Endothelial cell of umbilical vein (primary cell): Measurements from ENCODE around the gene OR13F1. TPM values are rescaled to one million over a fixed set of nuclear protein-coding genes. Genes with fewer than 3 reads are reported as not detected.

ENCODE experiments used
- BruUV-seq: library from RNA; stranded (reverse); fragments of 400-500 nt; replicated peaks from 2 replicates; lab custom pipeline; 2021; lab: Mats Ljungman, UMichigan
- CTCF ChIA-PET: fragments of 300-600, 350-600 bp; sonication (Branson Sonifier 250); formaldehyde crosslinking; loops from one replicate; lab custom pipeline; 2021; ENCODE audit warnings: antibody characterized with exemption, inconsistent platforms; lab: Charles Lee
- POLR2A ChIA-PET: fragments of 300-600, 350-600 bp; sonication (Branson Sonifier 250); formaldehyde crosslinking; loops from one replicate; lab custom pipeline; 2021; ENCODE audit warnings: antibody characterized with exemption, inconsistent platforms; lab: Charles Lee
- DNase-seq: peaks from one replicate; pipeline ENCODE4 v3.0.0-alpha.2; 2011; ENCODE audit warnings: low read depth, low spot score
- FAIRE-seq: peaks from 2 replicates; lab custom pipeline; 2011; peaks lifted over from hg19 to GRCh38; lab: Jason Lieb, UNC
- H2AFZ ChIP-seq: 2 replicates; pipeline ENCODE4 v1.6.0; 2012; ENCODE audit warnings: low read depth, low read length, control low read depth, inconsistent platforms
- H3K27ac ChIP-seq: 2 replicates; pipeline ENCODE4 v1.5.1; 2011; ENCODE audit warnings: low read depth, mild to moderate bottlenecking, control low read depth, low read length, moderate library complexity; ENCODE audit not compliant: insufficient read depth
- H3K27me3 ChIP-seq, 2 experiments: 2 replicates each; pipeline versions ENCODE4 v1.6.0 to v1.6.1; 2011; ENCODE audit warnings: low read length in 2 of 2, mixed read lengths in 1 of 2; ENCODE audit not compliant: control insufficient read depth in 2 of 2, insufficient read depth in 2 of 2
- H3K36me3 ChIP-seq, 2 experiments: 2 replicates in 1 of 2; 3 replicates in 1 of 2; pipeline ENCODE4 v1.5.1; 2011; ENCODE audit warnings: low read length in 2 of 2, mild to moderate bottlenecking in 1 of 2, moderate library complexity in 1 of 2; ENCODE audit not compliant: control insufficient read depth in 2 of 2, insufficient read depth in 2 of 2; ENCODE audit errors: extremely low read depth in 1 of 2
- H3K4me1 ChIP-seq: 3 replicates; pipeline ENCODE4 v1.5.1; 2011; ENCODE audit warnings: mild to moderate bottlenecking, low read length; ENCODE audit not compliant: control insufficient read depth, insufficient read depth; ENCODE audit errors: extremely low read depth
- H3K4me2 ChIP-seq: 2 replicates; pipeline ENCODE4 v1.6.1; 2011; ENCODE audit warnings: low read length, control low read depth, mixed read lengths; ENCODE audit not compliant: insufficient read depth
- H3K4me3 ChIP-seq, 3 experiments: fragments of 200-600 bp in 1 of 3; sonication (generic), shearing (Covaris generic) in 1 of 3; replicated peaks in 1 of 3; 2 replicates each; pipeline ENCODE4 v1.5.1; 2011 to 2016; ENCODE audit warnings: control low read depth in 3 of 3, low read length in 3 of 3, mild to moderate bottlenecking in 2 of 3, inconsistent platforms in 1 of 3, low read depth in 1 of 3, moderate library complexity in 1 of 3; ENCODE audit not compliant: insufficient read depth in 1 of 3
- H3K79me2 ChIP-seq: 2 replicates; pipeline ENCODE4 v1.6.0; 2012; ENCODE audit warnings: low read length, inconsistent platforms; ENCODE audit not compliant: control insufficient read depth, insufficient read depth
- H3K9ac ChIP-seq: replicated peaks from 2 replicates; pipeline ENCODE3; 2011; ENCODE audit warnings: low read length, control low read depth; ENCODE audit not compliant: insufficient read depth; ENCODE audit errors: extremely low read depth
- H3K9me1 ChIP-seq: replicated peaks from 3 replicates; pipeline ENCODE4 v1.6.0; 2011; ENCODE audit warnings: mild to moderate bottlenecking, low read length; ENCODE audit not compliant: control insufficient read depth, insufficient read depth; ENCODE audit errors: extremely low read depth
- H3K9me3 ChIP-seq: replicated peaks from 2 replicates; pipeline ENCODE4 v1.5.1; 2012; ENCODE audit warnings: low read length, inconsistent platforms; ENCODE audit not compliant: control insufficient read depth, insufficient read depth
- H4K20me1 ChIP-seq: replicated peaks from 2 replicates; pipeline ENCODE3; 2011; ENCODE audit warnings: mild to moderate bottlenecking, low read length; ENCODE audit not compliant: control insufficient read depth, insufficient read depth; ENCODE audit errors: extremely low read depth
- CTCF ChIP-seq, 2 donors: IDR thresholded peaks; 1 replicate in 1 of 2; 2 replicates in 1 of 2; pipeline ENCODE4 v1.5.1; 2011; ENCODE audit warnings: low read length in 2 of 2, mild to moderate bottlenecking in 2 of 2, moderate library complexity in 2 of 2, control low read depth in 1 of 2, inconsistent platforms in 1 of 2, low read depth in 1 of 2; ENCODE audit not compliant: insufficient read depth in 1 of 2; ENCODE audit errors: extremely low read depth in 1 of 2
- EZH2 ChIP-seq: IDR thresholded peaks from 2 replicates; pipeline ENCODE4 v1.6.1; 2012; ENCODE audit warnings: borderline replicate concordance, low read depth, mild to moderate bottlenecking, moderate library complexity, low read length, inconsistent platforms; ENCODE audit not compliant: severe bottlenecking
- FOS ChIP-seq: IDR thresholded peaks from 2 replicates; pipeline ENCODE4 v1.6.1; 2011; ENCODE audit warnings: mild to moderate bottlenecking, low read length, moderate library complexity, borderline replicate concordance; ENCODE audit not compliant: insufficient read depth
- JUN ChIP-seq: IDR thresholded peaks from 2 replicates; pipeline ENCODE4 v1.6.1; 2011; ENCODE audit warnings: borderline replicate concordance, low read depth; ENCODE audit not compliant: insufficient read length, insufficient read depth
- MAX ChIP-seq: IDR thresholded peaks from 2 replicates; pipeline ENCODE4 v1.6.1; 2011; ENCODE audit not compliant: insufficient read depth, insufficient read length
- MYC ChIP-seq: IDR thresholded peaks from one replicate; pipeline ENCODE4 v1.6.1; 2011; ENCODE audit warnings: mild to moderate bottlenecking, low read depth, low read length
- dilution Hi-C: fragments of 300-500 bp; cut with MboI; formaldehyde crosslinking; loops from one replicate; pipeline ENCODE4 v1.15.0; 2019; ENCODE audit warnings: low sequenced_read_pairs; ENCODE audit not compliant: extremely low pct_ligation_motif_present
- intact Hi-C: fragments of 100-400 bp; cut with micrococcal nuclease; formaldehyde crosslinking; loops from one replicate; pipeline ENCODE4 v1.10.0; 2022
- polyA plus RNA-seq, 4 experiments: library from polyadenylated mRNA; depleted of rRNA in 3 of 4; stranded (reverse) in 3 of 4; unstranded in 1 of 4; fragments of >200 nt; gene quantifications; 2 replicates each; pipeline versions ENCODE4 v1.2.1 to v1.2.3, GENCODE V29; 2011 to 2012; ENCODE audit warnings: missing spikeins in 1 of 4
- total RNA-seq: library from RNA; stranded (reverse); gene quantifications from 2 replicates; pipeline ENCODE4 v1.2.3, GENCODE V29; 2021

The OR13F1 gene
- total and polyA plus RNA-seq, 2 donors (not counting 3 experiments of a cell fraction or from before 2014, with no cell fraction given) = not detected

GRCh38 chr9:104482921-104483570 lies 21.0 kb upstream of the OR13F1 start:
- no peak for TF ChIP-seq EZH2
- TF ChIP-seq FOS = no peak
- TF ChIP-seq MYC = no peak
- no peak for TF ChIP-seq MAX
- no peak for TF ChIP-seq JUN
- TF ChIP-seq CTCF (IDR thresholded peaks at IDR 0.05; ENCODE audit: extremely low read depth in 1 of 2, insufficient read depth in 1 of 2, low read depth in 1 of 2, low read length in 2 of 2) = no peak
- Histone ChIP-seq H3K4me3 (no peak overlapping the region), H3K79me2 (no peaks in the 10 kb centered on the region), H4K20me1 (no peaks in the 10 kb centered on the region), H3K9me1 (no peaks in the 10 kb centered on the region), H3K9ac (no peak overlapping the region), H3K4me2 (no peak overlapping the region), H2AFZ (no peak overlapping the region), H3K27ac (no peak overlapping the region), H3K36me3 (no peaks in the 10 kb centered on the region), H3K4me1 (no peaks in the 10 kb centered on the region), H3K9me3 (no peaks in the 10 kb centered on the region), H3K27me3 (no peaks in the 10 kb centered on the region)
- ChIA-PET POLR2A (no interaction called here), CTCF (no interaction called here)
- dilution Hi-C loops = no loop called here
- FAIRE-seq (no peak), DNase-seq (no peak)
- BruUV-seq = no TSS peak
- intact Hi-C loops = no loop called here
